Gastroesophageal sphincter (tissue), 4 donors: ENCODE measurements around the gene MARS1. TPM values are rescaled to one million over a fixed set of nuclear protein-coding genes. Genes with fewer than 3 reads are reported as not detected.
A peak's percentile ranks its signal among the peaks of the same experiment; 100 is the strongest.

Experiments used
- ATAC-seq: fragments of 150-250 bp; one replicate; pipeline ENCODE4 v1.9.1; 2016; ENCODE audit warnings: mild to moderate bottlenecking, moderate library complexity
- H3K27ac ChIP-seq, 4 donors: fragments of 200-600 bp; sonication (generic) in 3 of 4; 1 replicate in 3 of 4; 2 replicates in 1 of 4; pipeline ENCODE4 v1.5.1; 2016 to 2019
- H3K27me3 ChIP-seq: fragments of 200-600 bp; sonication (generic); one replicate; pipeline ENCODE4 v1.5.1; 2019
- H3K36me3 ChIP-seq, 2 donors: fragments of 200-600 bp; sonication (generic); one replicate each; pipeline ENCODE4 v1.5.1; 2019; ENCODE audit warnings: control low read depth in 1 of 2
- H3K4me1 ChIP-seq, 3 donors: fragments of 200-600 bp; sonication (generic); 1 replicate in 2 of 3; 2 replicates in 1 of 3; pipeline ENCODE4 v1.5.1; 2016 to 2019; ENCODE audit warnings: control low read depth in 2 of 3
- H3K4me3 ChIP-seq, 2 donors: fragments of 200-600 bp; sonication (generic); one replicate each; pipeline ENCODE4 v1.5.1; 2019; ENCODE audit warnings: mild to moderate bottlenecking in 1 of 2, moderate library complexity in 1 of 2
- H3K9me3 ChIP-seq, 3 donors: fragments of 200-600 bp; sonication (generic); one replicate each; pipeline ENCODE4 v1.5.1; 2017 to 2019; ENCODE audit warnings: control low read depth in 2 of 3
- EP300 ChIP-seq: sonication (generic); formaldehyde crosslinking; IDR thresholded peaks from one replicate; pipeline ENCODE4 v1.6.1; 2017; ENCODE audit warnings: antibody characterized with exemption, mild to moderate bottlenecking
- POLR2A ChIP-seq, 2 donors: fragments of 450-650 bp; IDR thresholded peaks; one replicate each; pipeline ENCODE4 v1.6.1; 2017; ENCODE audit warnings: antibody characterized with exemption in 2 of 2, mild to moderate bottlenecking in 2 of 2, moderate library complexity in 1 of 2
- POLR2AphosphoS5 ChIP-seq: sonication (generic); formaldehyde crosslinking; IDR thresholded peaks from one replicate; pipeline ENCODE4 v1.6.1; 2017; ENCODE audit warnings: antibody characterized with exemption
- WGBS, 2 donors: methylation state at CpG; one replicate each; pipeline ENCODE4 v1.1.5; 2018; ENCODE audit warnings: low coverage in 1 of 2; 5-methylcytosine and 5-hydroxymethylcytosine counted together
- total RNA-seq, 4 donors: library from RNA; depleted of rRNA; stranded (reverse); fragments of >200 nt; gene quantifications; one replicate each; pipeline ENCODE4 v1.1.0, GENCODE V29; 2016
- TF ChIP-seq, protein P1 (sequence below), 4 experiments: fragments of 200-600 bp in 2 of 4; fragments of 450-650 bp in 2 of 4; sonication (generic) in 1 of 4; IDR thresholded peaks; one replicate each; pipeline ENCODE4 v1.5.1; 2017 to 2019; ENCODE audit warnings: antibody characterized with exemption in 4 of 4, mild to moderate bottlenecking in 2 of 4, moderate library complexity in 2 of 4

Gene MARS1
- total RNA-seq, 4 donors from 2014 or later = 67.4 to 209 (median 81.7) TPM

DNA sequence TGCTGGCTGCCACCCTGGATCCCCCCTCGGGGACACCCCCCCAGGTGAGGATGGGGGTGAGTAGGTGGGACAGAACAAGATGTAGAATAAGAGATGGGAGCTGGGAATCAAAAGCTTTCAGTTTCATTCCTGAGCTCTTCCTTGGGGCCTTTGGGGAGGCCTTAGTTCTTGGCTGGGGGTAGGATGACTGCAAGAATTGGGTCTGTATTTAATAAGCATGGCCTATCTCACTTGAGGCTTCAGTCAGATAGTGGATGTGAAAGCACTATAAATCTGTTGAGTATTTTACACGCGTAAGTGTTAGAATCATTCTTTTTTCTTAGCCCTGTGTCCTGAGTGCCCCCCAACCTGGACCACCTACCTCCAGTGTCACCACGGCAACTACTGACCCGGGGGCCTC, 39.3 kb downstream of the MARS1 start:
- no peaks in the 10 kb centered on the region for H3K9me3 ChIP-seq
- H3K36me3 ChIP-seq = peaks cover 0 to 84% of the 10 kb centered on the region in 2 donors
- no peak overlapping the region for H3K4me3 ChIP-seq
- no peak for ATAC-seq
- WGBS, 2 donors = 68 to 70% methylated on average over 2 to 3 of the region's 5 CpGs
- peak overlapping the region in 1 of 4 donors; percentile 38 for H3K27ac ChIP-seq
- H3K4me1 ChIP-seq = peaks cover 0 to 50% (median 18%) of the 10 kb centered on the region in 3 donors
- no peaks in the 10 kb centered on the region for H3K27me3 ChIP-seq
- no peak for TF ChIP-seq EP300
- TF ChIP-seq POLR2AphosphoS5 = no peak
- TF ChIP-seq POLR2A (IDR thresholded peaks at IDR 0.05) = no peak
- TF ChIP-seq, protein P1, sequence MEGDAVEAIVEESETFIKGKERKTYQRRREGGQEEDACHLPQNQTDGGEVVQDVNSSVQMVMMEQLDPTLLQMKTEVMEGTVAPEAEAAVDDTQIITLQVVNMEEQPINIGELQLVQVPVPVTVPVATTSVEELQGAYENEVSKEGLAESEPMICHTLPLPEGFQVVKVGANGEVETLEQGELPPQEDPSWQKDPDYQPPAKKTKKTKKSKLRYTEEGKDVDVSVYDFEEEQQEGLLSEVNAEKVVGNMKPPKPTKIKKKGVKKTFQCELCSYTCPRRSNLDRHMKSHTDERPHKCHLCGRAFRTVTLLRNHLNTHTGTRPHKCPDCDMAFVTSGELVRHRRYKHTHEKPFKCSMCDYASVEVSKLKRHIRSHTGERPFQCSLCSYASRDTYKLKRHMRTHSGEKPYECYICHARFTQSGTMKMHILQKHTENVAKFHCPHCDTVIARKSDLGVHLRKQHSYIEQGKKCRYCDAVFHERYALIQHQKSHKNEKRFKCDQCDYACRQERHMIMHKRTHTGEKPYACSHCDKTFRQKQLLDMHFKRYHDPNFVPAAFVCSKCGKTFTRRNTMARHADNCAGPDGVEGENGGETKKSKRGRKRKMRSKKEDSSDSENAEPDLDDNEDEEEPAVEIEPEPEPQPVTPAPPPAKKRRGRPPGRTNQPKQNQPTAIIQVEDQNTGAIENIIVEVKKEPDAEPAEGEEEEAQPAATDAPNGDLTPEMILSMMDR (IDR thresholded peaks at IDR 0.05) = no peak

DNA sequence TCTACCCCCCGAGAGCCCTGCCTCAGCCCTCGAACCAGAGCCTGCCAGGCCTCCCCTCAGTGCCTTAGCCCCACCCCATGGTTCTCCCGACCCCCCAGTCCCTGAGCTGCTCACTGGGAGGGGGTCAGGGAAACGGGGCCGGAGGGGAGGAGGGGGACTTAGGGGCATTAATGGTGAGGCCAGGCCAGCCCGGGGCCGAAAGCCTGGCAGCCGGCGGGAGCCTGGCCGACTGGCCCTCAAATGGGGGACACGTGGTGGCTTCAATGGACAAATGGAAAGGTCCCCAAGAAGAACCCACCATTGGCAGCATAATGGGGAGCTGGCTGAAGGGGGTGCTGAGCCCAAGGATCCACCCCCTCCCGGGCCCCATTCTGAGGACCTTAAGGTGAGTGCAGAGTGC, 40.3 kb downstream of the MARS1 start:
- no peak overlapping the region for H3K4me3 ChIP-seq
- WGBS, 2 donors = no CpG with 5 or more reads among the region's 12 CpGs
- H3K9me3 ChIP-seq = no peaks in the 10 kb centered on the region
- H3K27me3 ChIP-seq = no peaks in the 10 kb centered on the region
- ATAC-seq = no peak
- H3K4me1 ChIP-seq = peaks cover 0 to 47% (median 18%) of the 10 kb centered on the region in 3 donors
- no peak overlapping the region for H3K27ac ChIP-seq
- no peak for TF ChIP-seq POLR2A (IDR thresholded peaks at IDR 0.05)
- TF ChIP-seq, protein P1 (IDR thresholded peaks at IDR 0.05) = no peak
- no peak for TF ChIP-seq EP300
- TF ChIP-seq POLR2AphosphoS5 = no peak
- peaks cover 0 to 93% of the 10 kb centered on the region in 2 donors for H3K36me3 ChIP-seq

DNA sequence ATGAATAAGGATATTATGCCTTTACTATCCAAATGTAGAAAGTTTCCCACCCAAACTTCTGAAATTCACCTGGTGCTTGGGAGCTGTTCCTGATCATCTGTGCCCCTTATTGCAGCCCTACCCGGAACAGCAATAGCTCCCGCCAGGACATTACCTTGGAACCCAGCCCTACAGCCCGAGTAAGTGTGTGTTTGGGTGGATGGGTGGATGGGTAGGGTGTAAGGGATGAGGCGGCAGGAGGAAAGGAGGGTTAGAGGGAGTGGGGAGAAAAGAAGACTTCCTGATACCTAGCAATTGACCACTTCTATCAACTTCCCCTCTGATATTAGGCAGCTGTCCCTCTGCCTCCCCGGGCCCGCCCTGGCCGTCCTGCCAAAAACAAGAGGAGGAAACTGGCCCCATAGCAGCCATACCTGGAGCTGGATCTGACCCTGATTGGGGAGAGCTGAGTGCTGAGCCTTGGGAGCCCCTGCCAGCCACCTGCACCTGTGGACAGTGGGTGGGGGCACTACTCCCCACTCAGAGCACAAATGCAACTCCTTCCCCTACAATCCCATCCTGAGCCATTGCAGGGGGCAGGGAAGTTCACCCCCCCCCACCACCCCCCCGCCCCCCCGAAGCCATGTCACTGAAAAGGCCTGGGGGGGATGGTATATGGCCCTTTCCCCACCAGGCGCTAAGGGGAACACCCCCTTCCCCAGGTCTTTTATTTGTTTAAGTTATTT, 41.1 kb downstream of the MARS1 start:
- Histone ChIP-seq H3K27me3 (no peaks in the 10 kb centered on the region), H3K4me1 (peaks cover 0 to 39% (median 14%) of the 10 kb centered on the region in 3 donors), H3K4me3 (no peak overlapping the region), H3K36me3 (peaks cover 0 to 100% of the 10 kb centered on the region in 2 donors), H3K27ac (peak overlapping the region in 2 of 4 donors; percentile 24 to 37), H3K9me3 (no peaks in the 10 kb centered on the region)
- ATAC-seq = no peak
- no peak for TF ChIP-seq EP300
- no peak for TF ChIP-seq POLR2AphosphoS5
- TF ChIP-seq, protein P1 (IDR thresholded peaks at IDR 0.05) = no peak
- TF ChIP-seq POLR2A (IDR thresholded peaks at IDR 0.05) = no peak
- 64% methylated on average over 6 of the region's 10 CpGs; no CpG with 5 or more reads in 1 of the 2 donors for WGBS, 2 donors

DNA sequence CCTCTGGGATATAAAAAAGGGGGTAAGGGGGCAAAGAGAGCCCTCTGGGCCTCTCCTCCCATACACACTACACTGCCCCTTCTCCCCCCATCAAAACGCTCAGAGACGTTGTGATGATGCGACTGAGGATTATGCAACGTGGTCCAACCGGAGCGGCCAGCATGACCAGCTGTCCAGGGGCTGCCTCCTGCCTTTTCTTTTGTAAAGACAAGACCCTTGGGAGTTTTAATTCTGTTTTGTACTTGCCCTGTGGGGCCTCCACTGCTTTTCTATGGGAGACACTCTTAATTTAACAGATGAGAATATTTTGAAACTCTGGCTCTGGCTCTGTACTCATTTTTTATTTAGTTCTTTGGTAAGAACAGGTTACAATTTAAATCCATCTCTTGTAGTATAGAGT, 42.0 kb downstream of the MARS1 start:
- peaks cover 0 to 30% (median 6%) of the 10 kb centered on the region in 3 donors for H3K4me1 ChIP-seq
- H3K36me3 ChIP-seq = peaks cover 0 to 100% of the 10 kb centered on the region in 2 donors
- no peak overlapping the region for H3K4me3 ChIP-seq
- 30 to 60% methylated on average over 2 to 6 of the region's 6 CpGs for WGBS, 2 donors
- H3K9me3 ChIP-seq = no peaks in the 10 kb centered on the region
- TF ChIP-seq POLR2A (IDR thresholded peaks at IDR 0.05) (no peak), EP300 (no peak), POLR2AphosphoS5 (no peak)
- TF ChIP-seq, protein P1 (IDR thresholded peaks at IDR 0.05) = no peak
- ATAC-seq = no peak
- H3K27ac ChIP-seq = peak overlapping the region in 2 of 4 donors; percentile 24 to 35
- no peaks in the 10 kb centered on the region for H3K27me3 ChIP-seq
